ENCODE data around the gene IGF1R. TPM values are rescaled to one million over a fixed set of nuclear protein-coding genes. Genes with fewer than 3 reads are reported as not detected.

IGF1R gene
- total RNA-seq, 2 experiments from 2014 or later, result 26.3 to 43.7 TPM

GRCh38 chr15:98826658-98827057 lies 178.3 kb downstream of the IGF1R start:
- ATAC-seq (no peak), DNase-seq (no peak)
- peaks cover 6% of the 10 kb centered on the region for H3K4me1 Mint-ChIP-seq
- H3K4me3 Mint-ChIP-seq, result no peak overlapping the region
- intact Hi-C loops (cut with DNase I, micrococcal nuclease), result no loop called here
- peaks cover 34% of the 10 kb centered on the region for H3K9me3 Mint-ChIP-seq (ENCODE audit: low read depth)
- H3K27me3 Mint-ChIP-seq, result no peaks in the 10 kb centered on the region
- no peak overlapping the region for H3K27ac Mint-ChIP-seq
- ChIA-PET POLR2A (no interaction called here), CTCF (interaction anchor here (1.2 kb wide), 2 partner anchors 49 to 250 kb away, joined by 3 read pairs; no protein-coding TSS in a partner anchor)
- peaks cover 53% of the 10 kb centered on the region for H3K36me3 Mint-ChIP-seq (ENCODE audit: low read depth)

GRCh38 chr15:98827217-98827616 lies 178.9 kb downstream of the IGF1R start:
- Mint-ChIP-seq H3K4me3 (no peak overlapping the region), H3K9me3 (ENCODE audit: low read depth) (peaks cover 36% of the 10 kb centered on the region), H3K36me3 (ENCODE audit: low read depth) (peaks cover 53% of the 10 kb centered on the region), H3K27me3 (no peaks in the 10 kb centered on the region), H3K27ac (no peak overlapping the region), H3K4me1 (peaks cover 6% of the 10 kb centered on the region)
- DNase-seq, result no peak
- POLR2A ChIA-PET, result no interaction called here
- CTCF ChIA-PET, result no interaction called here
- ATAC-seq, result no peak
- intact Hi-C loops (cut with DNase I, micrococcal nuclease), result no loop called here

- no peaks in the 10 kb centered on the region for H3K4me1 Mint-ChIP-seq
- CTCF ChIA-PET, result interaction anchor here (0.6 kb wide), 1 partner anchor 42 kb away, joined by 3 read pairs; no protein-coding TSS in a partner anchor
- ATAC-seq, result no peak
- intact Hi-C loops (cut with DNase I, micrococcal nuclease), result no loop called here
- H3K36me3 Mint-ChIP-seq (ENCODE audit: low read depth), result peaks cover 47% of the 10 kb centered on the region
- H3K4me3 Mint-ChIP-seq, result no peak overlapping the region
- no peak for DNase-seq
- POLR2A ChIA-PET, result no interaction called here
- no peak overlapping the region for H3K27ac Mint-ChIP-seq
- H3K27me3 Mint-ChIP-seq, result no peaks in the 10 kb centered on the region
- peaks cover 39% of the 10 kb centered on the region for H3K9me3 Mint-ChIP-seq (ENCODE audit: low read depth)
Measured at GRCh38 chr15:98830034-98830634, 181.8 kb downstream of the IGF1R start.

- POLR2A ChIA-PET, result no interaction called here
- DNase-seq (no peak), ATAC-seq (no peak)
- Mint-ChIP-seq H3K9me3 (ENCODE audit: low read depth) (peaks cover 22% of the 10 kb centered on the region), H3K36me3 (ENCODE audit: low read depth) (peaks cover 44% of the 10 kb centered on the region), H3K4me1 (peaks cover under 1% of the 10 kb centered on the region), H3K4me3 (no peak overlapping the region), H3K27ac (no peak overlapping the region), H3K27me3 (no peaks in the 10 kb centered on the region)
- intact Hi-C loops (cut with DNase I, micrococcal nuclease), result no loop called here
- CTCF ChIA-PET, result interaction anchor here (1.1 to 1.2 kb wide), 2 partner anchors 9 to 187 kb away, joined by 3 read pairs; no protein-coding TSS in a partner anchor
Measured at GRCh38 chr15:98834976-98835375, 186.6 kb downstream of the IGF1R start.

GRCh38 chr15:98835876-98836275 lies 187.5 kb downstream of the IGF1R start:
- ChIA-PET POLR2A (no interaction called here), CTCF (interaction anchor here (0.6 kb wide), 1 partner anchor 45 kb away, joined by 3 read pairs; no protein-coding TSS in a partner anchor)
- no peak for ATAC-seq
- peaks cover 6% of the 10 kb centered on the region for H3K4me1 Mint-ChIP-seq
- H3K27ac Mint-ChIP-seq, result no peak overlapping the region
- H3K9me3 Mint-ChIP-seq (ENCODE audit: low read depth), result peaks cover 16% of the 10 kb centered on the region
- H3K4me3 Mint-ChIP-seq, result no peak overlapping the region
- DNase-seq, result no peak
- H3K27me3 Mint-ChIP-seq, result no peaks in the 10 kb centered on the region
- H3K36me3 Mint-ChIP-seq (ENCODE audit: low read depth), result peaks cover 37% of the 10 kb centered on the region
- intact Hi-C loops (cut with DNase I, micrococcal nuclease), result no loop called here

- ChIA-PET POLR2A (no interaction called here), CTCF (interaction anchor here (0.5 to 1.0 kb wide), 3 partner anchors 32 to 752 kb away, joined by 3 read pairs; no protein-coding TSS in a partner anchor)
- H3K36me3 Mint-ChIP-seq (ENCODE audit: low read depth), result peaks cover 19% of the 10 kb centered on the region
- H3K9me3 Mint-ChIP-seq (ENCODE audit: low read depth), result peaks cover 5% of the 10 kb centered on the region
- H3K27me3 Mint-ChIP-seq, result no peaks in the 10 kb centered on the region
- no peak overlapping the region for H3K27ac Mint-ChIP-seq
- ATAC-seq (no peak), DNase-seq (no peak)
- intact Hi-C loops (cut with DNase I, micrococcal nuclease), result no loop called here
- peaks cover 28% of the 10 kb centered on the region for H3K4me1 Mint-ChIP-seq
- no peak overlapping the region for H3K4me3 Mint-ChIP-seq
Measured at GRCh38 chr15:98838387-98839259, 190.3 kb downstream of the IGF1R start.

- no peak for DNase-seq
- no peak overlapping the region for H3K4me3 Mint-ChIP-seq
- ChIA-PET POLR2A (no interaction called here), CTCF (interaction anchor here (1.1 kb wide), 1 partner anchor 39 kb away, joined by 3 read pairs; no protein-coding TSS in a partner anchor)
- no peaks in the 10 kb centered on the region for H3K27me3 Mint-ChIP-seq
- no peak for ATAC-seq
- H3K36me3 Mint-ChIP-seq (ENCODE audit: low read depth), result peaks cover 15% of the 10 kb centered on the region
- intact Hi-C loops (cut with DNase I, micrococcal nuclease), result no loop called here
- H3K9me3 Mint-ChIP-seq (ENCODE audit: low read depth), result no peaks in the 10 kb centered on the region
- H3K4me1 Mint-ChIP-seq, result peaks cover 41% of the 10 kb centered on the region
- H3K27ac Mint-ChIP-seq, result no peak overlapping the region
Measured at GRCh38 chr15:98840053-98840452, 191.7 kb downstream of the IGF1R start.

GRCh38 chr15:98841419-98841970 lies 193.2 kb downstream of the IGF1R start:
- POLR2A ChIA-PET, result no interaction called here
- DNase-seq (no peak), ATAC-seq (no peak)
- intact Hi-C loops (cut with DNase I, micrococcal nuclease), result no loop called here
- no peak overlapping the region for H3K4me3 Mint-ChIP-seq
- H3K27ac Mint-ChIP-seq, result no peak overlapping the region
- H3K27me3 Mint-ChIP-seq, result no peaks in the 10 kb centered on the region
- H3K36me3 Mint-ChIP-seq (ENCODE audit: low read depth), result peaks cover 11% of the 10 kb centered on the region
- no peaks in the 10 kb centered on the region for H3K9me3 Mint-ChIP-seq (ENCODE audit: low read depth)
- H3K4me1 Mint-ChIP-seq, result peaks cover 50% of the 10 kb centered on the region
- CTCF ChIA-PET, result no interaction called here

GRCh38 chr15:98842192-98842972 lies 194.0 kb downstream of the IGF1R start:
- CTCF ChIA-PET, result no interaction called here
- POLR2A ChIA-PET, result no interaction called here
- Mint-ChIP-seq H3K27ac (no peak overlapping the region), H3K36me3 (ENCODE audit: low read depth) (peaks cover 6% of the 10 kb centered on the region), H3K9me3 (ENCODE audit: low read depth) (no peaks in the 10 kb centered on the region), H3K4me3 (no peak overlapping the region), H3K27me3 (no peaks in the 10 kb centered on the region), H3K4me1 (peaks cover 50% of the 10 kb centered on the region)
- intact Hi-C loops (cut with DNase I, micrococcal nuclease), result no loop called here
- DNase-seq (no peak), ATAC-seq (no peak)

- H3K27ac Mint-ChIP-seq, result no peak overlapping the region
- peaks cover 50% of the 10 kb centered on the region for H3K4me1 Mint-ChIP-seq
- intact Hi-C loops (cut with DNase I, micrococcal nuclease), result no loop called here
- no peak overlapping the region for H3K4me3 Mint-ChIP-seq
- CTCF ChIA-PET, result interaction anchor here (2.3 kb wide), 1 partner anchor 64 kb away, joined by 7 read pairs; no protein-coding TSS in a partner anchor
- no peaks in the 10 kb centered on the region for H3K9me3 Mint-ChIP-seq (ENCODE audit: low read depth)
- no peaks in the 10 kb centered on the region for H3K27me3 Mint-ChIP-seq
- POLR2A ChIA-PET, result no interaction called here
- DNase-seq (no peak), ATAC-seq (no peak)
- H3K36me3 Mint-ChIP-seq (ENCODE audit: low read depth), result peaks cover 3% of the 10 kb centered on the region
Measured at GRCh38 chr15:98842973-98843285, 194.6 kb downstream of the IGF1R start.

GRCh38 chr15:98843844-98844243 lies 195.5 kb downstream of the IGF1R start:
- H3K27ac Mint-ChIP-seq, result no peak overlapping the region
- no peaks in the 10 kb centered on the region for H3K9me3 Mint-ChIP-seq (ENCODE audit: low read depth)
- no peaks in the 10 kb centered on the region for H3K27me3 Mint-ChIP-seq
- H3K4me1 Mint-ChIP-seq, result peaks cover 50% of the 10 kb centered on the region
- peaks cover 3% of the 10 kb centered on the region for H3K36me3 Mint-ChIP-seq (ENCODE audit: low read depth)
- DNase-seq, result no peak
- POLR2A ChIA-PET, result no interaction called here
- no peak for ATAC-seq
- H3K4me3 Mint-ChIP-seq, result no peak overlapping the region
- CTCF ChIA-PET, result interaction anchor here (0.9 to 2.3 kb wide), 5 partner anchors 10 to 65 kb away, joined by 3 to 7 read pairs (median 3); no protein-coding TSS in a partner anchor
- intact Hi-C loops (cut with DNase I, micrococcal nuclease), result no loop called here

All from activated CD4-positive, alpha-beta T cell treated with anti-CD3 and anti-CD28 coated beads for 36 hours (primary cell).